Activated T-cell treated with anti-CD3 and anti-CD28 coated beads, Interleukin-2, amount 50 U/mL, for 24 hours (primary cell): ENCODE measurements around the gene SYT11.

Experiments
- DNase-seq: peaks from one replicate; pipeline ENCODE4 v3.0.0-alpha.2; 2020
- H3K27ac Mint-ChIP-seq: 2 replicates; pipeline ENCODE4 v1.8.0; 2020; ENCODE audit warnings: mild to moderate bottlenecking, mixed read lengths
- H3K27me3 Mint-ChIP-seq: 2 replicates; pipeline ENCODE4 v1.8.0; 2020; ENCODE audit warnings: mixed read lengths
- H3K36me3 Mint-ChIP-seq: 2 replicates; pipeline ENCODE4 v1.8.0; 2020; ENCODE audit warnings: low read depth, mixed read lengths
- H3K4me1 Mint-ChIP-seq: 2 replicates; pipeline ENCODE4 v1.8.0; 2020; ENCODE audit warnings: low read depth, mixed read lengths
- H3K4me3 Mint-ChIP-seq: 2 replicates; pipeline ENCODE4 v1.8.0; 2020; ENCODE audit warnings: mild to moderate bottlenecking, moderate library complexity, mixed read lengths
- H3K9me3 Mint-ChIP-seq: 2 replicates; pipeline ENCODE4 v1.8.0; 2020; ENCODE audit warnings: mixed read lengths

Gene SYT11

GRCh38 chr1:155932081-155932480 is 72.7 kb downstream of the SYT11 start:
- Mint-ChIP-seq H3K27ac (peak overlapping the region; percentile 89), H3K4me1 (peaks cover 35% of the 10 kb centered on the region), H3K27me3 (no peaks in the 10 kb centered on the region), H3K4me3 (no peak overlapping the region), H3K36me3 (peaks cover 26% of the 10 kb centered on the region), H3K9me3 (no peaks in the 10 kb centered on the region)
- DNase-seq, result no peak

DNA sequence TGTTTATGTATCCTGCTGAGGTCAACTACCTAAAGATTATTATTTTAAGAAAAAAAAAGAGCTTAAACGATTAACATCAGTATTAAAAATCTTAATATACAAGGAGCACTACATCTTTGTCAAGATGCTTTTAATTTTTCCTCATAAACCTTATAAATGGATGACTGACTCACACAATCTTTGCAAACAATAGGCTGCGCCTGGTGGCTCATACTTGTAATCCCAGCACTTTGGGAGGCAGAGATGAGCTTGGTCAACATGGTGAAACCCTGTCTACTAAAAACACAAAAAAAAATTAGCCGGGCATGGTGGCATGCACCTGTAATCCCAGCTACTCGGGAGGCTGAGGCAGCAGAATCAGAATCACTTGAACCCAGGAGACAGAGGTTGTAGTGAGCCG is 73.1 kb downstream of the SYT11 start:
- no peak for DNase-seq
- Mint-ChIP-seq H3K27ac (peak overlapping the region; percentile 89), H3K4me1 (peaks cover 34% of the 10 kb centered on the region), H3K4me3 (no peak overlapping the region), H3K36me3 (peaks cover 22% of the 10 kb centered on the region), H3K9me3 (no peaks in the 10 kb centered on the region), H3K27me3 (no peaks in the 10 kb centered on the region)

DNA sequence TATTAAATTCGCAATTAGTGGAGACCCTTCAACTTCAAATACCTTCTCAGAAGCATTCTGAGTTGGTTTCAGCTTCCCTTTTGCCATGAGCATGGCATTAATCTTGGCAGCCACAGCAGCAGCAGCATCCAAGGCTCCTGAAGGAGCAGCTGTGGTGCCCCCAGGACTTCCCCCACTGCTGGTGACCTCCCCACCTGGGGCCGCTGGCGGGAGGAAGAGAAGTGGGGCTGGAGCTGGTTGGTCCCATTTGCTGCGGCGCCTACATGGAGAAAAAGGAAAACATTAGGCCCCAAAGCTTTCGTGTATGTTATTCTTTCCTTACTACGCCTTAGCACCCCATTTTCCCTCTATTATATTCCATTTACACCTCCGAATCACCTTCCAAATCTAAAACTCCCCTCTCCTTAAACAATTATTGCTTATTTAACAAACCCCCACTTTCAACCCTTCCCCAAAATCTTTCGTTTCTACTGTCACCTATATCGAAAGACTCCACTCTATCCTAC is 74.3 kb downstream of the SYT11 start:
- DNase-seq, result no peak
- Mint-ChIP-seq H3K9me3 (no peaks in the 10 kb centered on the region), H3K4me3 (no peak overlapping the region), H3K27ac (no peak overlapping the region), H3K27me3 (no peaks in the 10 kb centered on the region), H3K4me1 (peaks cover 42% of the 10 kb centered on the region), H3K36me3 (peaks cover 10% of the 10 kb centered on the region)

GRCh38 chr1:155934097-155934935 is 74.9 kb downstream of the SYT11 start, which contains the start of gene KHDC4:
TSS of gene KHDC4 (minus strand) at chr1:155934413. CDS start at chr1:155934373, 40 bp downstream.
- H3K27me3 Mint-ChIP-seq, result no peaks in the 10 kb centered on the region
- no peaks in the 10 kb centered on the region for H3K9me3 Mint-ChIP-seq
- no peak within 1 kb of the TSS for H3K4me3 Mint-ChIP-seq
- no peak within 1 kb of the TSS for H3K27ac Mint-ChIP-seq
- peaks cover 37% of the 10 kb centered on the region for H3K4me1 Mint-ChIP-seq
- peaks cover 4% of the 10 kb centered on the region for H3K36me3 Mint-ChIP-seq
- peak; percentile 91 for DNase-seq
